ENCODE measurements around the gene UBE2D1. TPM values are rescaled to one million over a fixed set of nuclear protein-coding genes. Genes with fewer than 3 reads are reported as not detected.

UBE2D1 gene
- 20.3 and 22.4 TPM in 2 replicates for total RNA-seq

DNA sequence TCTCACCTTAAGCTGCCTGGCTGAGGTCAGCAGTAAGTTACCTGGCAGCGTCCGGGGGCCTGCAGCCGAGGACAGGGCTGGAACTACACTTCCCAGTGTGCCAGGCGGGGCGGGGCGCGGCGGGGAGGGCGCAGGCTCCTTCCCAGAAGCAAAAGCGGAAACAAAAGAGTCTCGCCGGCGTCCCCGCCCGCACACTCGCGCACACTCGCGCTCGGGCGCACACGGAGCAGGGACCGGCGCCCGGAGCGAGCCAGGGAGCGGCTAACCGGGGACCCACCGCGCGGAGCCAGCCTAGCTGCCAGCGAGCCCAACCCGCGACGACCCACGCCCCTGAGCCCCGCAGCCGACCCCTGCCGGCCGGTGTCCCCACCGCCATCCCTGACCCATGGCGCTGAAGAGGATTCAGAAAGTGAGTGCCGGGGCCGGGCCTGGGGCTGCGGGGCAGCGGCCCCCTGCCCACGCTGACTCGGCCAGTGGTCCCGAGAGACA lies at the start of gene UBE2D1:
Gene UBE2D1 (plus strand): TSS at position 190 of the 489 bp plus-strand sequence. CDS start 196 bp downstream, at position 386.
- H3K27ac ChIP-seq (ENCODE audit: low read depth, low read length) = peak within 1 kb of the TSS; percentile 47
- peak within 1 kb of the TSS; percentile 91 for H3K4me3 ChIP-seq (ENCODE audit: insufficient read depth, low read length)
- no peaks in the 10 kb centered on the region for H3K36me3 ChIP-seq (ENCODE audit: insufficient read depth, low read length)
- peaks cover 7% of the 10 kb centered on the region for H3K4me1 ChIP-seq (ENCODE audit: insufficient read depth, low read length)
- H2AFZ ChIP-seq (ENCODE audit: low read length) = peak within 1 kb of the TSS; percentile 88
- H3K4me2 ChIP-seq (ENCODE audit: insufficient read depth, low read length) = peak within 1 kb of the TSS; percentile 96
- peaks cover 14% of the 10 kb centered on the region for H3K27me3 ChIP-seq (ENCODE audit: insufficient read depth, low read length)
- no peaks in the 10 kb centered on the region for H3K9me3 ChIP-seq (ENCODE audit: low read depth, low read length)
- peak; percentile 94 for DNase-seq (ENCODE audit: insufficient read length, low spot score, missing footprints)
- TF ChIP-seq, protein P1, sequence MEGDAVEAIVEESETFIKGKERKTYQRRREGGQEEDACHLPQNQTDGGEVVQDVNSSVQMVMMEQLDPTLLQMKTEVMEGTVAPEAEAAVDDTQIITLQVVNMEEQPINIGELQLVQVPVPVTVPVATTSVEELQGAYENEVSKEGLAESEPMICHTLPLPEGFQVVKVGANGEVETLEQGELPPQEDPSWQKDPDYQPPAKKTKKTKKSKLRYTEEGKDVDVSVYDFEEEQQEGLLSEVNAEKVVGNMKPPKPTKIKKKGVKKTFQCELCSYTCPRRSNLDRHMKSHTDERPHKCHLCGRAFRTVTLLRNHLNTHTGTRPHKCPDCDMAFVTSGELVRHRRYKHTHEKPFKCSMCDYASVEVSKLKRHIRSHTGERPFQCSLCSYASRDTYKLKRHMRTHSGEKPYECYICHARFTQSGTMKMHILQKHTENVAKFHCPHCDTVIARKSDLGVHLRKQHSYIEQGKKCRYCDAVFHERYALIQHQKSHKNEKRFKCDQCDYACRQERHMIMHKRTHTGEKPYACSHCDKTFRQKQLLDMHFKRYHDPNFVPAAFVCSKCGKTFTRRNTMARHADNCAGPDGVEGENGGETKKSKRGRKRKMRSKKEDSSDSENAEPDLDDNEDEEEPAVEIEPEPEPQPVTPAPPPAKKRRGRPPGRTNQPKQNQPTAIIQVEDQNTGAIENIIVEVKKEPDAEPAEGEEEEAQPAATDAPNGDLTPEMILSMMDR (IDR thresholded peaks at IDR 0.05; ENCODE audit: extremely low read depth, low read depth, low read length) = no peak
- H4K20me1 ChIP-seq (ENCODE audit: insufficient read depth, low read length) = peaks cover 9% of the 10 kb centered on the region
- H3K79me2 ChIP-seq (ENCODE audit: insufficient read depth, low read length) = peaks cover 34% of the 10 kb centered on the region

DNA sequence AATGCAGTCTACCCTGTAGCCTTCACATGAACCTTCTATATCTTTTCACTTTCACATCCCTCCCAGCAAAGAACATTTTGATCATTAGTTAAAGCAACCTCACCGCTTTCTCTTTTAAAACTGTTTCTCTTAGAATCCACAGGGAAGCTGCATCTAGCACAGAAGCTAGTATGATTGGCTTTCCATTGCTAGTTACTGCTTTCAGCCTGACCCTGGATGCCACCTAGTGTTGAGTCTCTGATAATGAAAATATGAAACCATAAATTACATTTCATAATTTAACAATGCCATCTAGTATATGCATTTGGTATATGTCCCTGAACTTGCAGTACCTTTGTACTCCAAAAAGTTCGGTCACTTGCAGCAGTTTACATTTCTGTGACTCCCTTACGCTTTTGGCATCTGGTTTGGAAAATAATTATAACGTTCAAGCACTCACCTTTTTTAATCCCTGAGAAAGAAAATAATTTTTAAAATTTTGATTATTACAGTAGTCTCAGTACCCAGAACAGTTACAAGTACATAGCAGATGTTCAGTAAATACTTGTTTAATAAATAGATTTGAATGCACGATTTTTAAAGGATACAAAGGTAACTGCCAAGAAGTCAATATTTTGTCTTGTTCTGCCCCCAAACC lies 43.1 kb upstream of the UBE2D1 start:
- H3K4me2 ChIP-seq (ENCODE audit: insufficient read depth, low read length) = no peak overlapping the region
- H3K36me3 ChIP-seq (ENCODE audit: insufficient read depth, low read length) = no peaks in the 10 kb centered on the region
- H2AFZ ChIP-seq (ENCODE audit: low read length) = no peak overlapping the region
- H3K79me2 ChIP-seq (ENCODE audit: insufficient read depth, low read length) = no peaks in the 10 kb centered on the region
- TF ChIP-seq, protein P1 (IDR thresholded peaks at IDR 0.05; ENCODE audit: extremely low read depth, low read depth, low read length) = peak; percentile 76
- H3K9me3 ChIP-seq (ENCODE audit: low read depth, low read length) = no peaks in the 10 kb centered on the region
- no peak overlapping the region for H3K4me3 ChIP-seq (ENCODE audit: insufficient read depth, low read length)
- H3K4me1 ChIP-seq (ENCODE audit: insufficient read depth, low read length) = no peaks in the 10 kb centered on the region
- peak; percentile 46 for DNase-seq (ENCODE audit: insufficient read length, low spot score, missing footprints)
- H3K27me3 ChIP-seq (ENCODE audit: insufficient read depth, low read length) = no peaks in the 10 kb centered on the region
- no peak overlapping the region for H3K27ac ChIP-seq (ENCODE audit: low read depth, low read length)
- no peaks in the 10 kb centered on the region for H4K20me1 ChIP-seq (ENCODE audit: insufficient read depth, low read length)

DNA sequence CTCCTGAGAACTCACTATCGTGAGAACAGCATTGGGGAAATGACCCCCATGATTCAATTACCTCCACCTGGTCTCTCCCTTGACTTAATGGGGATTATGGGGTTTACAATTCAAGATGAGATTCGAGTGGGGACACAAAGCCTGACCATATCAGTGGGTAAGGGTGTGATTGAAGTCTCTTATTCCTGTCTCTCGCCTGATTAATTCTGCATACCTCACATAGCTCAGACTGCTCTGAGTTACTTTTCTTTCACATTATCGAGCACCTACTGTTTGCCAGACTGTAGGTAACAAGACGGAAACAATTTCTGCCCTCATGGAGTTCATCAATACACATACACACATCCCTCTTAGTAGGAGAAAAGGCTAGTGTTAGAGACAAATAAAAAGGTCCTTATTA lies 40.8 kb upstream of the UBE2D1 start:
- Histone ChIP-seq H3K4me1 (ENCODE audit: insufficient read depth, low read length) (no peaks in the 10 kb centered on the region), H3K4me3 (ENCODE audit: insufficient read depth, low read length) (no peak overlapping the region), H4K20me1 (ENCODE audit: insufficient read depth, low read length) (no peaks in the 10 kb centered on the region), H3K27ac (ENCODE audit: low read depth, low read length) (no peak overlapping the region), H3K27me3 (ENCODE audit: insufficient read depth, low read length) (no peaks in the 10 kb centered on the region), H2AFZ (ENCODE audit: low read length) (no peak overlapping the region), H3K4me2 (ENCODE audit: insufficient read depth, low read length) (no peak overlapping the region), H3K36me3 (ENCODE audit: insufficient read depth, low read length) (no peaks in the 10 kb centered on the region), H3K79me2 (ENCODE audit: insufficient read depth, low read length) (no peaks in the 10 kb centered on the region), H3K9me3 (ENCODE audit: low read depth, low read length) (no peaks in the 10 kb centered on the region)
- TF ChIP-seq, protein P1 (IDR thresholded peaks at IDR 0.05; ENCODE audit: extremely low read depth, low read depth, low read length) = no peak
- no peak for DNase-seq (ENCODE audit: insufficient read length, low spot score, missing footprints)

DNA sequence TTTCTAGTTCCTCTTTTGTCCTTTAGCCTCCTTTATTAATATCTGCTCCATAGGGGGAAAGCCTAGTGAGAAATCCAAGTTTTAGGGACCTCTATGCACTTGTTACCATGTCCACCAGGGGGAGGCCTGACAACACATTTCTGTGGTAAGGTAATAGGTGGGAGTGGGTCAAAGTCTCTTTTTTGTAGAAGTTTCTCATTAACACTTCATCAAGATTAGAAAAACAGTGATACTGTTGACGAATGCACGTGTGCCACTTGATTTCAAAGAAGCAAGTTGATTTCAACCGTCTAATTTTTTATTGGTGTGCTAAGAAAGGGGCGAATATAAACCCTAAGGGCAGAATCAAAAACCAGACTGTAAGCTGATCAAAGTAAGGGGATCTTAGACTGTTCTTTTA lies 35.2 kb upstream of the UBE2D1 start:
- Histone ChIP-seq H3K27me3 (ENCODE audit: insufficient read depth, low read length) (peaks cover 9% of the 10 kb centered on the region), H3K79me2 (ENCODE audit: insufficient read depth, low read length) (no peaks in the 10 kb centered on the region), H3K4me2 (ENCODE audit: insufficient read depth, low read length) (no peak overlapping the region), H2AFZ (ENCODE audit: low read length) (no peak overlapping the region), H3K4me3 (ENCODE audit: insufficient read depth, low read length) (no peak overlapping the region), H3K36me3 (ENCODE audit: insufficient read depth, low read length) (no peaks in the 10 kb centered on the region), H3K9me3 (ENCODE audit: low read depth, low read length) (no peaks in the 10 kb centered on the region), H3K27ac (ENCODE audit: low read depth, low read length) (no peak overlapping the region), H3K4me1 (ENCODE audit: insufficient read depth, low read length) (no peaks in the 10 kb centered on the region), H4K20me1 (ENCODE audit: insufficient read depth, low read length) (no peaks in the 10 kb centered on the region)
- TF ChIP-seq, protein P1 (IDR thresholded peaks at IDR 0.05; ENCODE audit: extremely low read depth, low read depth, low read length) = peak; percentile 87
- peak; percentile 65 for DNase-seq (ENCODE audit: insufficient read length, low spot score, missing footprints)

Measured in osteoblast (primary cell).